DOHH2 (cell line): ENCODE results near the gene DLGAP1.

Source experiments
- H3F3A ChIP-seq: fragments of 200-600 bp; sonication (generic), shearing (Covaris generic); 2 replicates; pipeline ENCODE4 v1.6.0; 2016; ENCODE audit warnings: antibody characterized with exemption, mild to moderate bottlenecking; ENCODE audit not compliant: control insufficient read depth, insufficient read depth
- H3K27ac ChIP-seq: fragments of 200-600 bp; sonication (generic); 2 replicates; pipeline ENCODE4 v1.5.1; 2014; ENCODE audit warnings: low read depth, mild to moderate bottlenecking, low read length, moderate library complexity
- H3K27me3 ChIP-seq: fragments of 200-600 bp; sonication (generic); 2 replicates; pipeline ENCODE4 v1.6.1; 2014; ENCODE audit warnings: mild to moderate bottlenecking, low read length, mixed read lengths; ENCODE audit not compliant: control insufficient read depth
- H3K36me3 ChIP-seq: fragments of 200-600 bp; sonication (generic); 2 replicates; pipeline ENCODE4 v1.6.1; 2014; ENCODE audit warnings: mild to moderate bottlenecking, low read length, moderate library complexity, mixed read lengths; ENCODE audit not compliant: control insufficient read depth
- H3K4me1 ChIP-seq: fragments of 200-600 bp; sonication (generic); 2 replicates; pipeline ENCODE4 v1.6.1; 2014; ENCODE audit warnings: mild to moderate bottlenecking, low read length, mixed read lengths; ENCODE audit not compliant: control insufficient read depth
- H3K4me2 ChIP-seq: fragments of 200-600 bp; sonication (generic); 2 replicates; pipeline ENCODE4 v1.6.0; 2014; ENCODE audit warnings: mild to moderate bottlenecking, low read length, moderate library complexity
- H3K4me3 ChIP-seq: fragments of 200-600 bp; sonication (generic); 2 replicates; pipeline ENCODE4 v1.5.1; 2014; ENCODE audit warnings: mild to moderate bottlenecking, low read length, mixed read lengths
- H3K79me2 ChIP-seq: fragments of 200-600 bp; sonication (generic); 2 replicates; pipeline ENCODE4 v1.6.1; 2014; ENCODE audit warnings: mild to moderate bottlenecking, low read length, mixed read lengths; ENCODE audit not compliant: control insufficient read depth
- H3K9me2 ChIP-seq: fragments of 200-600 bp; sonication (generic); replicated peaks from 2 replicates; pipeline ENCODE4 v1.6.1; 2014; ENCODE audit warnings: mild to moderate bottlenecking, low read length, mixed read lengths; ENCODE audit not compliant: control insufficient read depth
- H3K9me3 ChIP-seq: fragments of 200-600 bp; sonication (generic); 2 replicates; pipeline ENCODE4 v1.6.1; 2014; ENCODE audit warnings: antibody characterized with exemption, low read length, mixed read lengths; ENCODE audit not compliant: control insufficient read depth, insufficient read depth
- H4K20me1 ChIP-seq: fragments of 200-600 bp; sonication (generic); 2 replicates; pipeline ENCODE4 v1.6.0; 2014; ENCODE audit warnings: low read depth, mild to moderate bottlenecking, antibody characterized with exemption, low read length, moderate library complexity; ENCODE audit not compliant: control insufficient read depth, insufficient read depth
- EZH2phosphoT487 ChIP-seq: fragments of 200-600 bp; sonication (generic); IDR thresholded peaks from 2 replicates; pipeline ENCODE4 v1.6.1; 2017; ENCODE audit warnings: borderline replicate concordance, mild to moderate bottlenecking, antibody characterized with exemption, low read length, moderate library complexity, mixed read lengths
- TF ChIP-seq, protein P1 (sequence below): fragments of 200-600 bp; sonication (generic); IDR thresholded peaks from one replicate; pipeline ENCODE4 v1.5.1; 2014; ENCODE audit warnings: antibody characterized with exemption, mild to moderate bottlenecking, low read depth, low read length; ENCODE audit not compliant: poor library complexity, severe bottlenecking

The DLGAP1 gene

DNA sequence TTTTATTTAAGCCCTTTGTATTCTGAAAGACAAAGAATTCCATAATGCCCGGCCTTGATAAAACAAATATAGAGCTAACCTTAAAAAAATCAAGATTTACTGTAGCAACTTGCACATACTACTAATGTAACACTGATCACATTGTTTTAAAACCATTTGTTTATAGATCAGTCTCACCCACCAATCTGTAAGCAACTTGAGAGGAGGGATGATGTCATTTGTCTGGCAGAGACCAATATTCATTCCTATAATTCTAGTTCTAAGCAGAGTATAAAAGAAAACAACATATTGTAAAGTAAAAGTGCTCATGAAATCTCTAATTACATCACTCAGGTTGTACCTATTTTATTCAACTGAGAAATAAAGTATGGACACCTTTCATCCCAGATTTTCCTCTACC lies 624.5 kb downstream of the DLGAP1 start:
- Histone ChIP-seq H3K79me2 (no peaks in the 10 kb centered on the region), H3K27me3 (peaks cover 2% of the 10 kb centered on the region), H3K9me3 (no peaks in the 10 kb centered on the region; the same call in 1 of the 2 replicates), H3K4me3 (no peak overlapping the region), H3F3A (no peaks in the 10 kb centered on the region), H3K9me2 (no peaks in the 10 kb centered on the region), H4K20me1 (no peaks in the 10 kb centered on the region), H3K4me1 (no peaks in the 10 kb centered on the region), H3K4me2 (no peak overlapping the region), H3K27ac (no peak overlapping the region), H3K36me3 (no peaks in the 10 kb centered on the region)
- TF ChIP-seq EZH2phosphoT487, result no peak
- TF ChIP-seq, protein P1, sequence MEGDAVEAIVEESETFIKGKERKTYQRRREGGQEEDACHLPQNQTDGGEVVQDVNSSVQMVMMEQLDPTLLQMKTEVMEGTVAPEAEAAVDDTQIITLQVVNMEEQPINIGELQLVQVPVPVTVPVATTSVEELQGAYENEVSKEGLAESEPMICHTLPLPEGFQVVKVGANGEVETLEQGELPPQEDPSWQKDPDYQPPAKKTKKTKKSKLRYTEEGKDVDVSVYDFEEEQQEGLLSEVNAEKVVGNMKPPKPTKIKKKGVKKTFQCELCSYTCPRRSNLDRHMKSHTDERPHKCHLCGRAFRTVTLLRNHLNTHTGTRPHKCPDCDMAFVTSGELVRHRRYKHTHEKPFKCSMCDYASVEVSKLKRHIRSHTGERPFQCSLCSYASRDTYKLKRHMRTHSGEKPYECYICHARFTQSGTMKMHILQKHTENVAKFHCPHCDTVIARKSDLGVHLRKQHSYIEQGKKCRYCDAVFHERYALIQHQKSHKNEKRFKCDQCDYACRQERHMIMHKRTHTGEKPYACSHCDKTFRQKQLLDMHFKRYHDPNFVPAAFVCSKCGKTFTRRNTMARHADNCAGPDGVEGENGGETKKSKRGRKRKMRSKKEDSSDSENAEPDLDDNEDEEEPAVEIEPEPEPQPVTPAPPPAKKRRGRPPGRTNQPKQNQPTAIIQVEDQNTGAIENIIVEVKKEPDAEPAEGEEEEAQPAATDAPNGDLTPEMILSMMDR, result no peak

DNA sequence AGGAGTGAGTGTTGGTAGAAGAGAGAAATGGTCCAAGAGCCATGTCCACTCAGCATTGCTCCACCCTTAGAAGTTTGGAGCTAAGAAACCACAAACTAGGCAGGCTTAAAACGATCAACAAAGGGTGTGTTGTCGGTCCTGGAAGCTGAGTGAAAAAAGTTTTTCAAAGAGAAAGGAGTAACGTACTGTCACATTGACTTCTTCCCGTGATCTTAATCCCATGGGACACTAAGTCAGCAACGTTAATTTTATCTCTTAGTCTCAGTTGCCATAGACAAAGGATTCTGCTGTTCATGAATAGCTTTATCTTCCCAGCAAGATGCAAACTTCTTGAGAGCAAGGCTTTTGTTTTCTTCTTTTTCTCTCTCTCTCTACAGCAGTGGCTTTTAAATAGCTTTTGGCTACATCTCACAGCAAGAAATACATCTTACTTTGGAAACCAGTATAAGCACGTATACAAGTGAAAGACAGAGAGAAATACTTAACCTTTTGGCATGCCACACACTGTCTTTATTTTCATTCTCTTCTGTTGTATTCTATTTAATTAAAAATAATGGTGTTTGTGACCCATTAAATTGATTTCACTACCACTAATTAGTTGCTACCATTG lies 627.8 kb downstream of the DLGAP1 start:
- TF ChIP-seq EZH2phosphoT487, result no peak
- TF ChIP-seq, protein P1, result no peak
- Histone ChIP-seq H3K9me2 (no peaks in the 10 kb centered on the region), H3K4me2 (no peak overlapping the region)

DNA sequence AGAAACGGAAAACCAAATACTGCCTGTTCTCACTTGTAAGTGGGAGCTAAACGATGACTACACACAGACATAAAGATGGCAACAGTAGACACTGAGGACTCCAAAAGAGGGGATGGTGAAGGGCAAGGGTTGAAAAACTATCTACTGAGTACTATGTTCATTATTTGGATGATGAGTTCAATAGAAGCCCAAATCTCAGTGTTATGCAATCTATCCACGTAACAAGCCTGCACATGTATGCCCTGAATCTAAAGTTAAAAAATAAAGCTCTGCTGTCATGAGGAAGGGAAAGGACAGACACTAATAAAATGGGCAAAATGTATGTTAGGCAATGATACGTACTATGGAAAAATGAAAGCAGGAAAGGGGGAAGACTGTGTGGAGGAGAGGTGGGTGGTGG lies 629.1 kb downstream of the DLGAP1 start:
- Histone ChIP-seq H4K20me1 (no peaks in the 10 kb centered on the region), H3K27ac (no peak overlapping the region), H3F3A (no peaks in the 10 kb centered on the region), H3K4me1 (no peaks in the 10 kb centered on the region), H3K36me3 (no peaks in the 10 kb centered on the region), H3K4me2 (no peak overlapping the region), H3K4me3 (no peak overlapping the region), H3K79me2 (no peaks in the 10 kb centered on the region), H3K9me2 (no peaks in the 10 kb centered on the region), H3K9me3 (no peaks in the 10 kb centered on the region; the same call in 1 of the 2 replicates), H3K27me3 (peaks cover 2% of the 10 kb centered on the region)
- no peak for TF ChIP-seq EZH2phosphoT487
- TF ChIP-seq, protein P1, result no peak

More for the DNA sequence above, 627.8 kb downstream of the DLGAP1 start:
- no peaks in the 10 kb centered on the region for H4K20me1 ChIP-seq
- no peaks in the 10 kb centered on the region for H3K79me2 ChIP-seq
- H3F3A ChIP-seq, result no peaks in the 10 kb centered on the region
- H3K4me1 ChIP-seq, result no peaks in the 10 kb centered on the region
- H3K4me3 ChIP-seq, result no peak overlapping the region
- H3K36me3 ChIP-seq, result no peaks in the 10 kb centered on the region
- peaks cover 2% of the 10 kb centered on the region for H3K27me3 ChIP-seq
- H3K27ac ChIP-seq, result no peak overlapping the region
- H3K9me3 ChIP-seq, result no peaks in the 10 kb centered on the region; the same call in 1 of the 2 replicates
